Left renal cortex interstitium (tissue), 4 donors: ENCODE data around the gene SYNGR2. TPM values are rescaled to one million over a fixed set of nuclear protein-coding genes. Genes with fewer than 3 reads are reported as not detected.

Source experiments
- DNase-seq, 4 donors: peaks; one replicate each; pipeline ENCODE4 v3.0.0-alpha.2; 2013; ENCODE audit warnings: low read depth in 4 of 4, low spot score in 2 of 4, missing footprints in 1 of 4
- polyA plus RNA-seq, 4 donors: library from polyadenylated mRNA; unstranded; fragments of 120-200 nt; gene quantifications; one replicate each; pipeline ENCODE4 v1.2.1, GENCODE V29; 2013; ENCODE audit not compliant: insufficient read length in 4 of 4

Gene SYNGR2
- polyA plus RNA-seq, 4 donors: 59.7 to 79.1 (median 68.8) TPM

GRCh38 chr17:78197147-78197832, 28.9 kb downstream of the SYNGR2 start:
- no peak for DNase-seq

GRCh38 chr17:78200451-78200850, 32.1 kb downstream of the SYNGR2 start:
- no peak for DNase-seq

GRCh38 chr17:78202666-78203065, 34.3 kb downstream of the SYNGR2 start:
- no peak for DNase-seq

GRCh38 chr17:78204387-78205123, 36.2 kb downstream of the SYNGR2 start:
- no peak for DNase-seq

GRCh38 chr17:78205124-78205775, 36.9 kb downstream of the SYNGR2 start:
- DNase-seq: no peak

GRCh38 chr17:78206298-78206697, 37.9 kb downstream of the SYNGR2 start:
- DNase-seq: no peak

- no peak for DNase-seq
These were observed 40.1 kb downstream of the SYNGR2 start for GRCh38 chr17:78208486-78208885.

GRCh38 chr17:78210111-78210510, 41.7 kb downstream of the SYNGR2 start:
- DNase-seq: no peak

GRCh38 chr17:78211032-78211431, 42.7 kb downstream of the SYNGR2 start:
- DNase-seq: no peak

- DNase-seq: peak in 3 of 4 donors; percentile 59 to 76 (median 62)
These were observed 45.8 kb downstream of the SYNGR2 start, which contains the start of gene BIRC5 for GRCh38 chr17:78214016-78214705. Gene BIRC5, plus strand, starts transcription at chr17:78214253. Its CDS starts 64 bp downstream, at chr17:78214317.

- DNase-seq: no peak
These were observed 46.3 kb downstream of the SYNGR2 start for GRCh38 chr17:78214706-78215061.

- no peak for DNase-seq
These were observed 51.2 kb downstream of the SYNGR2 start for GRCh38 chr17:78219396-78220150.

Other genes starting within 250 kb of the SYNGR2 start
- 10 to 100 TPM; 11.6 to 19.0 (median 15.1) TPM for gene TNRC6C, start 209.9 kb upstream of the SYNGR2 start, polyA plus RNA-seq
- gene TMC6, start 39.8 kb upstream of the SYNGR2 start, polyA plus RNA-seq: 10 to 100 TPM; 19.1 to 43.3 (median 35.7) TPM
- 1 to 10 TPM; 1.3 to 3.1 (median 2.4) TPM for gene TMC8, start 37.8 kb upstream of the SYNGR2 start, polyA plus RNA-seq
- under 1 TPM in 3 of 4 donors, not detected in 1; 0.16 to 0.71 (median 0.38) TPM for gene C17orf99, start 22.2 kb upstream of the SYNGR2 start, polyA plus RNA-seq
- gene TK1, start 18.5 kb downstream of the SYNGR2 start, polyA plus RNA-seq: 10 to 100 TPM; 22.6 to 40.6 (median 32.4) TPM
- gene AFMID, start 18.8 kb downstream of the SYNGR2 start, polyA plus RNA-seq: 10 to 100 TPM; 57.0 to 82.0 (median 68.6) TPM
- 10 to 100 TPM; 23.0 to 34.9 (median 30.6) TPM for gene BIRC5, start 45.7 kb downstream of the SYNGR2 start, polyA plus RNA-seq
- not detected for gene TMEM235, start 63.0 kb downstream of the SYNGR2 start, polyA plus RNA-seq
- gene SOCS3, start 191.5 kb downstream of the SYNGR2 start, polyA plus RNA-seq: 10 to 100 TPM in 2 of 4 donors, 1 to 10 TPM in 2; 6.9 to 43.3 (median 8.7) TPM
- gene PGS1, start 210.1 kb downstream of the SYNGR2 start, polyA plus RNA-seq: 10 to 100 TPM; 37.9 to 57.7 (median 45.3) TPM